CD4-positive, alpha-beta T cell treated with Interleukin-10 for 1 hour (primary cell): ENCODE data around the gene DEFB131A.
"Not testable (repeated sequence)": the region's sequence is repeated elsewhere in the genome, so short reads cannot be mapped to it uniquely, and the experiment has no call there.

Source experiments
- DNase-seq: peaks from one replicate; pipeline ENCODE4 v3.0.0-alpha.2; 2020

The DEFB131A gene

DNA sequence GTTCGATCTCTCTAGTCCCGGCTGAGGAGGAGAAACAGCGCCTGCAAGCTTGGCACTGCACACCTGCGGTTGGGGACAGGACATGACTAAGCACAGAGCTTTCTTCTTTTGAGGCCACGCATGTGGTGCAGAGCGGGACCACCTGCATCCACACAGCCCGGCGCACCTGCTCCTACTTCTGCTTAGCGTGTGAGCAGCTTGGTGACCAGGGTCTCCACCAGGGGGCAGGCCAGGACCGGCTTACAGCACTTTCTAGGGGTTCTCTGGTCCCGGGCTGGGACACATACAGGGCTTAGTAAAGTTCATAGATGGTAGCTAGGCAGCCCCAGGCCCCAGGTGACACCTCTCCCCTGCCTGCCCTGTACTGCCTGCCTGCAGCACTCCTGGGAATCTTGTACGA lies 51.2 kb downstream of the DEFB131A start:
- DNase-seq, result peak; percentile 47

GRCh38 chr4:9497575-9498467 lies 53.6 kb downstream of the DEFB131A start:
- DNase-seq, result not testable (repeated sequence)

DNA sequence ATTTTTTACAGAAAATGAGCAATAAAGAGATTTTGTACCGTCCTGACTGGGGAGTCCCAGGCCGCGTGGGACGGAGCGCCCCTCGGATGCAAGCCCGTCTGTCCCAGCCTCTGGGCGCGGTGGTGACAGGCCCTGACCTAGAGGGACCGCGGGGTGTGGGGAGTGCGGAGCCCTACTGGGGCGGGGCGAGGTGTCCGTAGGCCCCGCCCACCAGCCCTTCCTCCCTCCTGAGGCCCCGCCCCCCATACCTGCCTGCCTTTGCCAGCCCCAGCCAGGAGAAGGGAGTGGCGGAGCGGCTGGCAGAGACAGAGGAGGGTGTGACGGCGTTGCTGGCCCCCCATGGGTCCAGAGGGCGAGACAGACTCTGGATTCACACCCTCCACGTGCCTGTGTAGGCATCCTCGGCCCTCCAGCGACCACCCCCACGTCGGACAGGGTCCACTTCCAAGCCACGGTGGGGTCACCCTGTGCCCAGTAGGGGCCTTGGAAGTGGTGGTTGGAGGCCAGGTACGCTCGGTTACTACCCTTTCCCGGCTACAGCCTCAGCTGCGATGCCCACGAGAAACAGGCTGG lies 54.3 kb downstream of the DEFB131A start:
- DNase-seq, result not testable (repeated sequence)

DNA sequence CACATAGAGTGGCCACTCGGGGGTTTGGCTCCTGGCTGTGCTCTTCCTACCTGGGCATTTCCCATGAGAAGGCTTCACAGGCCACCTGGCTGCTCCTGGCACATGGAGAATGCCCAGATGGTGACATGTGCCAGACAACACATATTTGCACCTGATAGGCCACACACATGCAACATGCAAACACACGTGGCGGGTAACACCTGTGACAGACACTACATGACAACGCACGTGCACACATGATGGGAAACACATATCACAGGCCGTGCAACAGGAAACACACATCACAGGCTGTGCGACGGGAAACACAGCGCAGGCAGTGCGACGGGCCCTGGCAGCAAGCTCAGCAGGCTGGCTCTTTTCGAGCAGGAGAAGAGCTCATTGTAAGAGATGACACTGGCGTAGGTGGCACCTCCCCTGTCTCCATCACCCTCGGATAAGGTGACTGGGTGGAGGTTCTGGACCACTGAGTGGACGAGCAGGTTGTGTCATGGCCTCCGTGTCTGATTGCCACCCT lies 55.8 kb downstream of the DEFB131A start:
- DNase-seq, result not testable (repeated sequence)
